Large intestine (tissue), 3 donors: ENCODE data around the gene INPP5A. TPM values are rescaled to one million over a fixed set of nuclear protein-coding genes. Genes with fewer than 3 reads are reported as not detected.
A peak's percentile ranks its signal among the peaks of the same experiment; 100 is the strongest.

Experiments used
- DNase-seq, 2 donors: peaks; one replicate each; pipeline versions ENCODE4 v3.0.0 to v3.0.0-alpha.2; 2013
- H3K27ac ChIP-seq: one replicate; pipeline ENCODE4 v1.5.1; 2013; ENCODE audit warnings: low read length
- H3K27me3 ChIP-seq: 2 replicates; pipeline ENCODE4 v1.6.1; 2013; ENCODE audit warnings: low read length; ENCODE audit not compliant: control insufficient read depth, insufficient read depth
- H3K36me3 ChIP-seq: 2 replicates; pipeline ENCODE4 v1.6.1; 2013; ENCODE audit warnings: low read length; ENCODE audit not compliant: control insufficient read depth, insufficient read depth
- H3K4me1 ChIP-seq: one replicate; pipeline ENCODE4 v1.6.1; 2013; ENCODE audit warnings: low read length; ENCODE audit not compliant: control insufficient read depth, insufficient read depth
- H3K4me3 ChIP-seq: one replicate; pipeline ENCODE4 v1.5.1; 2013; ENCODE audit warnings: low read length
- H3K9me3 ChIP-seq: one replicate; pipeline ENCODE4 v1.6.1; 2013; ENCODE audit warnings: mild to moderate bottlenecking, low read depth, low read length, moderate library complexity; ENCODE audit not compliant: control insufficient read depth
- WGBS: methylation state at CpG from one replicate; pipeline ENCODE4 v1.1.5; 2013; ENCODE audit warnings: low lambda C conversion rate; ENCODE audit not compliant: insufficient coverage; 5-methylcytosine and 5-hydroxymethylcytosine counted together
- polyA plus RNA-seq: library from polyadenylated mRNA; unstranded; fragments of 120-200 nt; gene quantifications from one replicate; pipeline ENCODE4 v1.2.1, GENCODE V29; 2013

Gene INPP5A
- polyA plus RNA-seq, 1 donor = 25.3 TPM

DNA sequence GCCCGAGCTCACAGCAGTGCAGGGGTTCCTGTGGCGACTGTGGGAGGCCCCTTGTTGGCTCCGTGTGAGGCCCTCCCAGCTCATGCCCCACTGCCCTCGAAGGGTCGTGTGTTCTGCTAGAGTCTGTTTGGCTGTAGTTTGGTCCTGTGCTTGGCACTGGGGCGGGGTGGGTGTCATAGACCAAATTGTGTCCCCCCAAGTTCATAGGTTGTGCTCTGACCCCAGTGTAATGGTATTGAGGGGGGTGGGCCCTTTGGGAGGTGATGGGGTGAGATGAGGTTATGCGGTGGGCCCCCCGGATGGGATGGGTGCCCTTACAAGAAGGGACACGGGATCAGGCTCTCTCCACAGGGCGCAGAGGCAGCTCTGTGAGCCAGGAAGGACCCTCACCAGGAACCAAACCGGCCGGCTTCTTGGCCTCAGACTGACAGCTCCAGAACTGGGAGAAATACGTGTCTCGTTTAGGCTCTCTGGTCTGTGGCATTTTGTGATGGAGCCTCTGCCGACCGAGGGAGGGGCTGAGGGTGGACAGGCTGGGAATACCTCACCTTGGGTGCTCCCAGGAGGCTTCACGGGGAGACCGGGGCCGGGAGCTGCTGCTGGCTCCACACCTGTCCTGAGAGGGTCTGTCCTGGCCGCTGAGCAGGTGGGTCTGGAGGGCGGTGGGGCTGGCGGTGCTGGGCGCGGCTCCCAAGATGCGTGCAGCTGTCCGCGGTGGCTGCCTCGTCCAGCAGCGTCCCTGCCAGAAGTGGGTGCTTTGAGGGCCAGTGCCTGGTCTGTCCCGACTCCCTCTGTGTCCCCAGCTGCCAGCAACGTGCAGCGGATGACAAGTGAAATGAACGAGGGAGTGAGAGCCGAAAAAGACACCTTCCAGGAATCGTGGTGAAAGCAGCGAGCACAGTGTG is 89.4 kb downstream of the INPP5A start:
- no CpG with 5 or more reads among the region's 36 CpGs for WGBS
- no peaks in the 10 kb centered on the region for H3K36me3 ChIP-seq
- peaks cover 18% of the 10 kb centered on the region for H3K4me1 ChIP-seq
- no peak for DNase-seq
- H3K27me3 ChIP-seq = no peaks in the 10 kb centered on the region
- H3K9me3 ChIP-seq = no peaks in the 10 kb centered on the region
- peak overlapping the region; percentile 46 for H3K27ac ChIP-seq
- H3K4me3 ChIP-seq = no peak overlapping the region

DNA sequence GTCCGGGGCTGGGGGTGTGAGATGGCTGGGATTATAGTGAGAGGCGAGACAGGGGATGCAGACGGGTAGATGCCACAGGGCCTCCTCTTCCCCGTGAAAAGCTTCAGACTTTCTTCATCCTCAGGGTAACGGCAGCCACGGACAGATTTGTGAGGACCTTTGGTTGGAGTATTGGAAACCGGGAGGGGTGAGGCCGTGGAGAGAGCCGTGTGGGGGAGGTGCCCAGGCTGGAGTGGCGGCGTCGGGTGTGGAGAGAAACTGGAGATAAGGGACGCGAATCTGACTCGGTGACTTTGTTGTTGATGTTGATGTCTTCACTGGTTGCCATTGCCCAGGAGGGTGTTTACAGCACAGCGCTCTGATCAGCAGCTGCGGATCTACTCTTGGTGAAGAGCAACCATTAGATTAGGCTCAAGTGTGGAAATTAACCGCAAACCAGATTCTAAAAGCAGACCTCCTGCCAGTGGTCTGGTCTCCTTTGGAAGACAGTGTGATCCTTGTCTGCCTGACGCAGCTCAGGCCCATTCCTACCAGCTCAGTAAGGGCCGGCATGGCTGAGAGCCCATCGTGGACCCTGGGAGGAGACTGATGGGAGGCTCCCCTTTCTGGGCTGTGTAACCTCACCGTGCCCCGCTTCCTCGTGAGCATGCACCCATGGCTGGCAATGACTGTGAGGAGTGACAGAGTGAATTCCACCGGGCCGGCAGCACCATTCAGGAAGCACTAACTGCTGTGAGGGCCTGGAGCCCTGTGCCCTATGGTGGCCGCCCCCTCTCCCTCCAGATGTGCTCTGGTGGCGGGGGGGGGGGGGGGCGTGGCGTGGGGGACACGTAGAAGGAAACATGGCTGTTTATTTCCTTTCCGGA is 90.3 kb downstream of the INPP5A start:
- H3K36me3 ChIP-seq = no peaks in the 10 kb centered on the region
- H3K9me3 ChIP-seq = no peaks in the 10 kb centered on the region
- WGBS = 60% methylated on average over 1 of the region's 32 CpGs
- H3K27ac ChIP-seq = peak overlapping the region; percentile 46
- DNase-seq = peak in 1 of 2 donors; percentile 40
- H3K27me3 ChIP-seq = no peaks in the 10 kb centered on the region
- H3K4me3 ChIP-seq = no peak overlapping the region
- H3K4me1 ChIP-seq = peaks cover 19% of the 10 kb centered on the region

GRCh38 chr10:132628966-132629900 is 91.6 kb downstream of the INPP5A start:
- H3K27me3 ChIP-seq = no peaks in the 10 kb centered on the region
- H3K27ac ChIP-seq = peak overlapping the region; percentile 46
- H3K4me3 ChIP-seq = no peak overlapping the region
- peaks cover 25% of the 10 kb centered on the region for H3K4me1 ChIP-seq
- no peaks in the 10 kb centered on the region for H3K9me3 ChIP-seq
- no peak for DNase-seq
- 60% methylated on average over 1 of the region's 21 CpGs for WGBS
- no peaks in the 10 kb centered on the region for H3K36me3 ChIP-seq

DNA sequence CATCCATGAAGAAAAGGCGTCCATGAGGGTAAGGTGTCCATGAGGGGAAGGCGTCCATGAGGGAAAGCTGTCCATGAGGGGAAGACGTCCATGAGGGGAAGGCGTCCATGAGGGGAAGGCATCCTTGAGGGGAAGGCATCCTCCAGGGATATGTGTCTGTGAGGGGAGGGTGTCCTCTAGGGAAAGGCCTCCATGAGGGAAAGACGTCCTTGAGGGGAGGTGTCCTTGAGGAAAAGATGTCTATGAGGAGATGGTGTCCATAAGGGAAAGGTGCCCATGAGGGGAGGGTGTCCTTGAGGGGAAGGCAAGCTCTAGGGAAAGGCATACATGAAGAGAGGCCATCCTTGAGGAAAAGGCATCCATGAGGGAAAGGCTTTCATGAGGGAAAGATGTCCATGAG is 92.6 kb downstream of the INPP5A start:
- no CpG with 5 or more reads among the region's 5 CpGs for WGBS
- H3K9me3 ChIP-seq = no peaks in the 10 kb centered on the region
- H3K36me3 ChIP-seq = no peaks in the 10 kb centered on the region
- H3K4me1 ChIP-seq = peaks cover 25% of the 10 kb centered on the region
- no peaks in the 10 kb centered on the region for H3K27me3 ChIP-seq
- DNase-seq = no peak
- H3K27ac ChIP-seq = no peak overlapping the region
- H3K4me3 ChIP-seq = no peak overlapping the region

DNA sequence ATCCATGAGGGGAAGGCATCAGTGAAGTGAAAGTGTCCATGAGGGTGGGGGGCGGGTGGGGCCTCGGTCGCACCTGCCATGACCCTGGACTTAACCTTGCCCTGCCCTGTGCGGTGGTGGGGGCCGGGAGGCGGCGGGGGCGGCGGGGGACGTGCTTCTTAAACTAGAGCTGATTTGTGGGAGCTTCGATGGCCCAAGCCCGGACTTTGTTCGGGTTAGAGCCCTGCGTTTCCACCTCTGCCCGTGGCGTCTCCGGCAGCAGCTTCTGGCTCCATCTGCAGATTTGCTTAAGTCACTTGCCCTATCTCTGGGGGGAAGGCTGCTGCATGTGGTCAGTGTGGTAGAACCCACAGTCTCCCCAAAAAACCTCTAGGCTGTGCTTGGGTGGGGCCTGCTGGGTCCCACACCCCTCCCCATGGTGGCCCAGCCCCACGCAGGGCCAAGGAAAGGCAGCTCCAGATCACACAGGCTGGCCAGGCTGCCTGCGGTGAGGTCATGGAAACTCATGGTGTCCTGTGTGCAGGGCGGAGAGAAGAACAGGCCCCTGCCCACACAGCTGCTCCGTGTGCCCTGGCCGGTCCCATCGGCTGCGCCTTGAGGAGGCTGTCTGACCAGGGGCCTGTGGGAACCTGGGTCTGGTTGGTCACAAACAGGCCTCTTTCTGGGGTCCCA is 93.2 kb downstream of the INPP5A start:
- Histone ChIP-seq H3K36me3 (no peaks in the 10 kb centered on the region), H3K9me3 (no peaks in the 10 kb centered on the region), H3K4me3 (no peak overlapping the region), H3K27ac (peak overlapping the region; percentile 88), H3K4me1 (peaks cover 25% of the 10 kb centered on the region), H3K27me3 (no peaks in the 10 kb centered on the region)
- no CpG with 5 or more reads among the region's 24 CpGs for WGBS
- peak in 1 of 2 donors; percentile 38 for DNase-seq

GRCh38 chr10:132631338-132631735 is 93.8 kb downstream of the INPP5A start:
- peak in 1 of 2 donors; percentile 48 for DNase-seq
- Histone ChIP-seq H3K4me1 (peaks cover 25% of the 10 kb centered on the region), H3K27ac (peak overlapping the region; percentile 88)

GRCh38 chr10:132632091-132632561 is 94.5 kb downstream of the INPP5A start:
- WGBS = 80% methylated on average over 1 of the region's 13 CpGs
- Histone ChIP-seq H3K36me3 (no peaks in the 10 kb centered on the region), H3K27ac (peak overlapping the region; percentile 88), H3K9me3 (no peaks in the 10 kb centered on the region), H3K27me3 (no peaks in the 10 kb centered on the region), H3K4me3 (no peak overlapping the region), H3K4me1 (peaks cover 25% of the 10 kb centered on the region)
- DNase-seq = no peak

More at GRCh38 chr10:132631338-132631735, 93.8 kb downstream of the INPP5A start:
- no peaks in the 10 kb centered on the region for H3K36me3 ChIP-seq
- no peaks in the 10 kb centered on the region for H3K9me3 ChIP-seq
- no peak overlapping the region for H3K4me3 ChIP-seq
- no peaks in the 10 kb centered on the region for H3K27me3 ChIP-seq
- WGBS = no CpG with 5 or more reads among the region's 18 CpGs

DNA sequence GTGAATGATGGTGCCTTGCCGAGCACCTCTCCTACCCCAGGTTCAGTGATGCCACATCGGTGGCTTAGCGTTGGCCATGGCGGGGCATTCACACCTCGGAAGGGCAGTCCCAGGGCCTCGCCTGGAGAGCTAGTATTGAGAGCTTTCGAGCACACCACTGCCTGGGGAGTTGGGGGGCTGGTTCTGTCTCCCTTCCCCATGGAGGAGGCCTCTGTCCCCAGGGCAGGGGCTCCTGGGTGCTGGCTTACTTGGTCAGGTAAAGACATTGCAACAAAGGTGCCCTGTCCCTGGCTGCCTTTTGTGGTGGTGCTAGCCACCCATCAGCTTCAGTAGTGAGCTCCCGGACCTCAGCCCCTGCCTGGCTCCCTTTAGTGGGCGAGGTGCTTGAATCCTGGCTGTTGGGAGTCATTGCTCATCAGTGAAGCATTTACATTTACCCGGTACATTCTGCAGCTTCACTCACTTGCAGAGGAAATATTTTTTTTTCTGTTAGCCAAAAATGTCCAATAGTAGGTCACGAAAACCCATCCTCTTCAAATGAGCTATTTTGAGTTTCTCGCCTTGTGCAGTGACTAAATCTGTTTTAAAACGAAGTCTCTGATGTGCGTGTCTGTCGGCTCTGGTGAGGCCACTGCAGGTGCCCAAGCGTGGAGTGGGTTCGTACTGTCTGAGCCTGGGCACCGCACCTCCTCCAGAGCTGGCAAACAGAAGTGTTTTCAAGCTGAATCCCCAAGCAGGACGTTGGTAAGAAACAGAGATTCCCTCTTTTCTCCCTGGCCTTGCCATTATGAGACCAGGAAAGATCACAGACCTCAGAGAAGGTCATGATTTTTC is 95.5 kb downstream of the INPP5A start:
- no peak overlapping the region for H3K4me3 ChIP-seq
- peaks cover 25% of the 10 kb centered on the region for H3K4me1 ChIP-seq
- WGBS = 92% methylated on average over 5 of the region's 19 CpGs
- H3K27ac ChIP-seq = peak overlapping the region; percentile 88
- no peaks in the 10 kb centered on the region for H3K36me3 ChIP-seq
- DNase-seq = no peak
- H3K27me3 ChIP-seq = no peaks in the 10 kb centered on the region
- H3K9me3 ChIP-seq = no peaks in the 10 kb centered on the region
